Mucosa of descending colon (tissue), 3 donors: ENCODE results near the gene AWAT2. TPM values are rescaled to one million over a fixed set of nuclear protein-coding genes. Genes with fewer than 3 reads are reported as not detected.

ENCODE experiments used
- ATAC-seq: fragments of 200-7000 bp; cut with Tn5 transposase; one replicate; pipeline ENCODE4 v1.9.1; 2020; ENCODE audit warnings: mild to moderate bottlenecking, moderate library complexity
- DNase-seq, 3 donors: peaks; one replicate each; pipeline ENCODE4 v3.0.0-alpha.2; 2020
- H3K36me3 ChIP-seq: fragments of 200-600 bp; one replicate; pipeline ENCODE4 v1.8.0; 2021; ENCODE audit warnings: low read depth, mild to moderate bottlenecking
- H3K4me1 ChIP-seq: fragments of 200-600 bp; one replicate; pipeline ENCODE4 v1.8.0; 2021; ENCODE audit warnings: low read depth, mild to moderate bottlenecking
- H3K4me3 ChIP-seq: fragments of 200-600 bp; one replicate; pipeline ENCODE4 v1.8.0; 2021; ENCODE audit warnings: mild to moderate bottlenecking
- H3K9me3 ChIP-seq: fragments of 200-600 bp; one replicate; pipeline ENCODE4 v1.8.0; 2021; ENCODE audit warnings: mild to moderate bottlenecking
- CTCF ChIP-seq: fragments of 200-600 bp; IDR thresholded peaks from one replicate; pipeline ENCODE4 v1.8.0; 2022; ENCODE audit warnings: antibody characterized with exemption, mild to moderate bottlenecking
- intact Hi-C, 2 donors: fragments of 100-400 bp; cut with DNase I in 1 of 2; cut with micrococcal nuclease in 1 of 2; formaldehyde crosslinking; loops; one replicate each; pipeline versions ENCODE4 v1.11.0 to v1.11.1; 2022; cut with DNase I, micrococcal nuclease
- total RNA-seq, 3 donors: library from RNA; stranded (reverse); fragmentation: NEBNext Ultra II Directional in 2 of 3; extraction: Animal tissue kit (Norgen Biotek cat#: 25700) in 2 of 3; gene quantifications; one replicate each; pipeline versions ENCODE4 v1.2.1 to v1.2.4, GENCODE V29; 2021 to 2023
- donor health status: DM: no; HTN: no; CAD: no; lungs with moderate emphysema.
- donor health status: DM: no; HTN: no; CAD: no.
- donor health status: DM: no; HTN: yes; CAD: no.

AWAT2 gene
- total RNA-seq, 3 donors from 2014 or later: not detected

- intact Hi-C loops: loop anchor here (5.0 to 10.0 kb wide), 2 partner anchors 499 to 501 kb away; no protein-coding TSS in a partner anchor
- peak; percentile 46 for ATAC-seq
- DNase-seq: peak in 2 of 3 donors; percentile 16 to 24
- Histone ChIP-seq H3K9me3 (no peaks in the 10 kb centered on the region), H3K4me1 (no peaks in the 10 kb centered on the region), H3K36me3 (no peaks in the 10 kb centered on the region), H3K4me3 (no peak overlapping the region)
- no peak for TF ChIP-seq CTCF
These were observed 16.2 kb downstream of the AWAT2 start for GRCh38 chrX:70033348-70034051.

- intact Hi-C loops: loop anchor here (5.0 to 10.0 kb wide), 2 partner anchors 498 to 500 kb away; no protein-coding TSS in a partner anchor
- no peaks in the 10 kb centered on the region for H3K9me3 ChIP-seq
- H3K4me1 ChIP-seq: no peaks in the 10 kb centered on the region
- ATAC-seq: no peak
- H3K4me3 ChIP-seq: no peak overlapping the region
- no peak for DNase-seq
- H3K36me3 ChIP-seq: no peaks in the 10 kb centered on the region
- no peak for TF ChIP-seq CTCF
These were observed 16.9 kb downstream of the AWAT2 start for GRCh38 chrX:70032792-70033191.

GRCh38 chrX:70030301-70030767, 19.4 kb downstream of the AWAT2 start:
- H3K36me3 ChIP-seq: no peaks in the 10 kb centered on the region
- intact Hi-C loops: loop anchor here (5.0 to 10.0 kb wide), 2 partner anchors 496 to 498 kb away; no protein-coding TSS in a partner anchor
- no peak overlapping the region for H3K4me3 ChIP-seq
- no peaks in the 10 kb centered on the region for H3K9me3 ChIP-seq
- no peak for TF ChIP-seq CTCF
- H3K4me1 ChIP-seq: no peaks in the 10 kb centered on the region
- peak in 1 of 3 donors; percentile 10 for DNase-seq
- peak; percentile 82 for ATAC-seq

GRCh38 chrX:70029863-70030262, 19.9 kb downstream of the AWAT2 start:
- no peaks in the 10 kb centered on the region for H3K9me3 ChIP-seq
- no peak for ATAC-seq
- H3K36me3 ChIP-seq: no peaks in the 10 kb centered on the region
- H3K4me1 ChIP-seq: no peaks in the 10 kb centered on the region
- TF ChIP-seq CTCF: no peak
- DNase-seq: no peak
- H3K4me3 ChIP-seq: no peak overlapping the region
- intact Hi-C loops: loop anchor here (5.0 to 10.0 kb wide), 2 partner anchors 495 to 498 kb away; no protein-coding TSS in a partner anchor

- H3K4me3 ChIP-seq: no peak overlapping the region
- H3K36me3 ChIP-seq: no peaks in the 10 kb centered on the region
- ATAC-seq (no peak), DNase-seq (no peak)
- no peaks in the 10 kb centered on the region for H3K9me3 ChIP-seq
- no peaks in the 10 kb centered on the region for H3K4me1 ChIP-seq
- TF ChIP-seq CTCF: no peak
- intact Hi-C loops: no loop called here
These were observed 22.9 kb downstream of the AWAT2 start for GRCh38 chrX:70026851-70027200.
